ENCODE measurements around the gene PBXIP1.
A peak's percentile ranks its signal among the peaks of the same experiment; 100 is the strongest.
"Not testable (repeated sequence)": the region's sequence is repeated elsewhere in the genome, so short reads cannot be mapped to it uniquely, and the experiment has no call there.

PBXIP1 gene

GRCh38 chr1:154993572-154994268, 37.8 kb upstream of the PBXIP1 start, which contains the start of gene LENEP:
Gene LENEP, plus strand, starts transcription at chr1:154993586. Its CDS starts 22 bp downstream, at chr1:154993608.
- Histone ChIP-seq H3K27ac (ENCODE audit: low read length) (no peak within 1 kb of the TSS), H3K9me3 (ENCODE audit: control insufficient read depth, insufficient read depth, low read length) (no peaks in the 10 kb centered on the region), H3K4me3 (ENCODE audit: low read length) (no peak within 1 kb of the TSS), H3K4me1 (ENCODE audit: control insufficient read depth, insufficient read depth, low read length) (no peaks in the 10 kb centered on the region), H3K27me3 (ENCODE audit: control insufficient read depth, insufficient read depth, low read length) (no peaks in the 10 kb centered on the region), H3K36me3 (ENCODE audit: control insufficient read depth, insufficient read depth, low read length) (peaks cover 12% of the 10 kb centered on the region)
- DNase-seq (ENCODE audit: low read depth, low spot score), result no peak
- WGBS (ENCODE audit: insufficient coverage, insufficient read length), result no CpG with 5 or more reads among the region's 8 CpGs

GRCh38 chr1:154992721-154993571, 37.0 kb upstream of the PBXIP1 start:
- no peak overlapping the region for H3K4me3 ChIP-seq (ENCODE audit: low read length)
- no peaks in the 10 kb centered on the region for H3K4me1 ChIP-seq (ENCODE audit: control insufficient read depth, insufficient read depth, low read length)
- H3K27me3 ChIP-seq (ENCODE audit: control insufficient read depth, insufficient read depth, low read length), result no peaks in the 10 kb centered on the region
- H3K9me3 ChIP-seq (ENCODE audit: control insufficient read depth, insufficient read depth, low read length), result no peaks in the 10 kb centered on the region
- peaks cover 20% of the 10 kb centered on the region for H3K36me3 ChIP-seq (ENCODE audit: control insufficient read depth, insufficient read depth, low read length)
- DNase-seq (ENCODE audit: low read depth, low spot score), result no peak
- no peak overlapping the region for H3K27ac ChIP-seq (ENCODE audit: low read length)
- no CpG with 5 or more reads among the region's 14 CpGs for WGBS (ENCODE audit: insufficient coverage, insufficient read length)

- DNase-seq (ENCODE audit: low read depth, low spot score), result no peak
- H3K9me3 ChIP-seq (ENCODE audit: control insufficient read depth, insufficient read depth, low read length), result no peaks in the 10 kb centered on the region
- H3K36me3 ChIP-seq (ENCODE audit: control insufficient read depth, insufficient read depth, low read length), result peaks cover 22% of the 10 kb centered on the region
- no peaks in the 10 kb centered on the region for H3K4me1 ChIP-seq (ENCODE audit: control insufficient read depth, insufficient read depth, low read length)
- H3K27me3 ChIP-seq (ENCODE audit: control insufficient read depth, insufficient read depth, low read length), result no peaks in the 10 kb centered on the region
- H3K27ac ChIP-seq (ENCODE audit: low read length), result no peak overlapping the region
- no CpG with 5 or more reads among the region's 8 CpGs for WGBS (ENCODE audit: insufficient coverage, insufficient read length)
- H3K4me3 ChIP-seq (ENCODE audit: low read length), result no peak overlapping the region
These were observed 34.4 kb upstream of the PBXIP1 start for GRCh38 chr1:154990276-154990675.

GRCh38 chr1:154989195-154989860, 33.4 kb upstream of the PBXIP1 start:
- peaks cover 22% of the 10 kb centered on the region for H3K36me3 ChIP-seq (ENCODE audit: control insufficient read depth, insufficient read depth, low read length)

GRCh38 chr1:154988058-154988954, 32.4 kb upstream of the PBXIP1 start:
- no peak overlapping the region for H3K27ac ChIP-seq (ENCODE audit: low read length)
- H3K36me3 ChIP-seq (ENCODE audit: control insufficient read depth, insufficient read depth, low read length), result peaks cover 22% of the 10 kb centered on the region
- no peaks in the 10 kb centered on the region for H3K4me1 ChIP-seq (ENCODE audit: control insufficient read depth, insufficient read depth, low read length)

More at GRCh38 chr1:154989195-154989860, 33.4 kb upstream of the PBXIP1 start:
- no peak for DNase-seq (ENCODE audit: low read depth, low spot score)
- H3K4me1 ChIP-seq (ENCODE audit: control insufficient read depth, insufficient read depth, low read length), result no peaks in the 10 kb centered on the region
- no peak overlapping the region for H3K27ac ChIP-seq (ENCODE audit: low read length)
- no CpG with 5 or more reads among the region's 3 CpGs for WGBS (ENCODE audit: insufficient coverage, insufficient read length)
- no peaks in the 10 kb centered on the region for H3K27me3 ChIP-seq (ENCODE audit: control insufficient read depth, insufficient read depth, low read length)
- no peak overlapping the region for H3K4me3 ChIP-seq (ENCODE audit: low read length)
- no peaks in the 10 kb centered on the region for H3K9me3 ChIP-seq (ENCODE audit: control insufficient read depth, insufficient read depth, low read length)

GRCh38 chr1:154987326-154987725, 31.4 kb upstream of the PBXIP1 start:
- Histone ChIP-seq H3K27ac (ENCODE audit: low read length) (no peak overlapping the region), H3K4me3 (ENCODE audit: low read length) (no peak overlapping the region), H3K36me3 (ENCODE audit: control insufficient read depth, insufficient read depth, low read length) (peaks cover 22% of the 10 kb centered on the region), H3K4me1 (ENCODE audit: control insufficient read depth, insufficient read depth, low read length) (no peaks in the 10 kb centered on the region), H3K9me3 (ENCODE audit: control insufficient read depth, insufficient read depth, low read length) (no peaks in the 10 kb centered on the region), H3K27me3 (ENCODE audit: control insufficient read depth, insufficient read depth, low read length) (no peaks in the 10 kb centered on the region)
- DNase-seq (ENCODE audit: low read depth, low spot score), result no peak
- WGBS (ENCODE audit: insufficient coverage, insufficient read length), result no CpG with 5 or more reads among the region's 6 CpGs

More at GRCh38 chr1:154988058-154988954, 32.4 kb upstream of the PBXIP1 start:
- Histone ChIP-seq H3K9me3 (ENCODE audit: control insufficient read depth, insufficient read depth, low read length) (no peaks in the 10 kb centered on the region), H3K4me3 (ENCODE audit: low read length) (no peak overlapping the region), H3K27me3 (ENCODE audit: control insufficient read depth, insufficient read depth, low read length) (no peaks in the 10 kb centered on the region)
- no peak for DNase-seq (ENCODE audit: low read depth, low spot score)
- WGBS (ENCODE audit: insufficient coverage, insufficient read length), result no CpG with 5 or more reads among the region's 17 CpGs

- DNase-seq (ENCODE audit: low read depth, low spot score); H3K4me3 ChIP-seq (ENCODE audit: low read length); H3K9me3 ChIP-seq (ENCODE audit: control insufficient read depth, insufficient read depth, low read length); H3K27ac ChIP-seq (ENCODE audit: low read length); H3K4me1 ChIP-seq (ENCODE audit: control insufficient read depth, insufficient read depth, low read length); H3K27me3 ChIP-seq (ENCODE audit: control insufficient read depth, insufficient read depth, low read length): not testable (repeated sequence)
- no CpG with 5 or more reads among the region's 4 CpGs for WGBS (ENCODE audit: insufficient coverage, insufficient read length)
- peaks cover 22% of the 10 kb centered on the region for H3K36me3 ChIP-seq (ENCODE audit: control insufficient read depth, insufficient read depth, low read length)
These were observed 30.8 kb upstream of the PBXIP1 start for GRCh38 chr1:154986736-154987135.

GRCh38 chr1:154983776-154984466, 28.0 kb upstream of the PBXIP1 start:
- Histone ChIP-seq H3K27me3 (ENCODE audit: control insufficient read depth, insufficient read depth, low read length) (no peaks in the 10 kb centered on the region), H3K4me3 (ENCODE audit: low read length) (peak overlapping the region; percentile 88; the same call in 1 of the 2 replicates), H3K36me3 (ENCODE audit: control insufficient read depth, insufficient read depth, low read length) (peaks cover 16% of the 10 kb centered on the region), H3K4me1 (ENCODE audit: control insufficient read depth, insufficient read depth, low read length) (no peaks in the 10 kb centered on the region), H3K27ac (ENCODE audit: low read length) (no peak overlapping the region), H3K9me3 (ENCODE audit: control insufficient read depth, insufficient read depth, low read length) (no peaks in the 10 kb centered on the region)
- no peak for DNase-seq (ENCODE audit: low read depth, low spot score)
- WGBS (ENCODE audit: insufficient coverage, insufficient read length), result no CpG with 5 or more reads among the region's 17 CpGs

GRCh38 chr1:154982897-154983648, 27.2 kb upstream of the PBXIP1 start, which contains the start of gene FLAD1:
Gene FLAD1, plus strand, starts transcription at chr1:154983344. Its CDS starts 351 bp downstream, at chr1:154983695.
- H3K4me1 ChIP-seq (ENCODE audit: control insufficient read depth, insufficient read depth, low read length), result no peaks in the 10 kb centered on the region
- H3K9me3 ChIP-seq (ENCODE audit: control insufficient read depth, insufficient read depth, low read length), result no peaks in the 10 kb centered on the region
- no CpG with 5 or more reads among the region's 26 CpGs for WGBS (ENCODE audit: insufficient coverage, insufficient read length)
- no peaks in the 10 kb centered on the region for H3K27me3 ChIP-seq (ENCODE audit: control insufficient read depth, insufficient read depth, low read length)
- peaks cover 9% of the 10 kb centered on the region for H3K36me3 ChIP-seq (ENCODE audit: control insufficient read depth, insufficient read depth, low read length)
- H3K4me3 ChIP-seq (ENCODE audit: low read length), result peak within 1 kb of the TSS; percentile 88
- no peak within 1 kb of the TSS for H3K27ac ChIP-seq (ENCODE audit: low read length)
- peak; percentile 100 for DNase-seq (ENCODE audit: low read depth, low spot score)

Measured in iPS DF 6.9 (cell line).